Adipocyte (in vitro differentiated cells): ENCODE results near the gene ACR.

ENCODE experiments used
- DNase-seq: peaks from one replicate; pipeline ENCODE4 v3.0.0-alpha.2; 2015; ENCODE audit warnings: low read depth
- H3K27me3 ChIP-seq: replicated peaks from 2 replicates; pipeline ENCODE4 v1.7.0; 2013; ENCODE audit warnings: mild to moderate bottlenecking, low read length, moderate library complexity; ENCODE audit not compliant: control insufficient read depth, insufficient read depth
- H3K36me3 ChIP-seq: 2 replicates; pipeline ENCODE4 v1.7.0; 2013; ENCODE audit warnings: low read length, mild to moderate bottlenecking, moderate library complexity; ENCODE audit not compliant: control insufficient read depth, insufficient read depth, severe bottlenecking
- H3K4me1 ChIP-seq: 2 replicates; pipeline ENCODE4 v1.7.0; 2013; ENCODE audit warnings: mild to moderate bottlenecking, low read length, moderate library complexity; ENCODE audit not compliant: control insufficient read depth, insufficient read depth
- H3K4me3 ChIP-seq: 2 replicates; pipeline ENCODE4 v1.7.0; 2013; ENCODE audit warnings: mild to moderate bottlenecking, low read length, moderate library complexity
- H3K9ac ChIP-seq: 2 replicates; pipeline ENCODE4 v1.7.0; 2013; ENCODE audit warnings: mild to moderate bottlenecking, low read length, moderate library complexity
- H3K9me3 ChIP-seq: 2 replicates; pipeline ENCODE4 v1.7.0; 2013; ENCODE audit warnings: mild to moderate bottlenecking, low read length, moderate library complexity; ENCODE audit not compliant: control insufficient read depth

ACR gene

GRCh38 chr22:50737728-50738648 lies at the start of gene ACR:
Gene ACR, plus strand, starts transcription at chr22:50738204. Its CDS starts 32 bp downstream, at chr22:50738236.
- H3K9me3 ChIP-seq: no peaks in the 10 kb centered on the region
- no peak for DNase-seq
- H3K27me3 ChIP-seq: peaks cover 37% of the 10 kb centered on the region
- no peak within 1 kb of the TSS for H3K9ac ChIP-seq
- H3K36me3 ChIP-seq: no peaks in the 10 kb centered on the region
- peaks cover 8% of the 10 kb centered on the region for H3K4me1 ChIP-seq
- no peak within 1 kb of the TSS for H3K4me3 ChIP-seq

GRCh38 chr22:50688448-50688847 lies 49.6 kb upstream of the ACR start:
- Histone ChIP-seq H3K9ac (no peak overlapping the region), H3K36me3 (no peaks in the 10 kb centered on the region), H3K4me3 (no peak overlapping the region), H3K4me1 (peaks cover 2% of the 10 kb centered on the region), H3K27me3 (peaks cover 30% of the 10 kb centered on the region), H3K9me3 (peaks cover 9% of the 10 kb centered on the region)
- no peak for DNase-seq

- Histone ChIP-seq H3K4me3 (no peak overlapping the region), H3K4me1 (peaks cover 1% of the 10 kb centered on the region), H3K9me3 (peaks cover 9% of the 10 kb centered on the region), H3K27me3 (peaks cover 28% of the 10 kb centered on the region), H3K9ac (no peak overlapping the region), H3K36me3 (no peaks in the 10 kb centered on the region)
- DNase-seq: peak; percentile 60
These were observed 46.5 kb upstream of the ACR start for GRCh38 chr22:50691521-50691920.

- Histone ChIP-seq H3K9me3 (peaks cover 9% of the 10 kb centered on the region), H3K4me1 (peaks cover 11% of the 10 kb centered on the region), H3K4me3 (no peak overlapping the region), H3K27me3 (peaks cover 20% of the 10 kb centered on the region), H3K36me3 (no peaks in the 10 kb centered on the region), H3K9ac (no peak overlapping the region)
- DNase-seq: no peak
These were observed 44.5 kb upstream of the ACR start for GRCh38 chr22:50693462-50693861.

- DNase-seq: peak; percentile 34
- peaks cover 9% of the 10 kb centered on the region for H3K9me3 ChIP-seq
- no peaks in the 10 kb centered on the region for H3K36me3 ChIP-seq
These were observed 43.9 kb upstream of the ACR start for GRCh38 chr22:50694099-50694605.

GRCh38 chr22:50694766-50695420 lies 43.1 kb upstream of the ACR start:
- no peak overlapping the region for H3K9ac ChIP-seq
- H3K9me3 ChIP-seq: peaks cover 6% of the 10 kb centered on the region
- DNase-seq: no peak
- H3K4me3 ChIP-seq: no peak overlapping the region
- peaks cover 15% of the 10 kb centered on the region for H3K4me1 ChIP-seq
- H3K27me3 ChIP-seq: peaks cover 10% of the 10 kb centered on the region
- no peaks in the 10 kb centered on the region for H3K36me3 ChIP-seq

More at GRCh38 chr22:50694099-50694605, 43.9 kb upstream of the ACR start:
- Histone ChIP-seq H3K4me3 (no peak overlapping the region), H3K9ac (no peak overlapping the region), H3K4me1 (peaks cover 11% of the 10 kb centered on the region), H3K27me3 (peaks cover 15% of the 10 kb centered on the region)

GRCh38 chr22:50695421-50696250 lies 42.4 kb upstream of the ACR start:
- peaks cover 16% of the 10 kb centered on the region for H3K4me1 ChIP-seq
- H3K36me3 ChIP-seq: no peaks in the 10 kb centered on the region
- H3K9ac ChIP-seq: no peak overlapping the region
- H3K4me3 ChIP-seq: no peak overlapping the region
- H3K27me3 ChIP-seq: peaks cover 9% of the 10 kb centered on the region
- peaks cover 5% of the 10 kb centered on the region for H3K9me3 ChIP-seq
- DNase-seq: no peak

GRCh38 chr22:50696251-50696798 lies 41.7 kb upstream of the ACR start:
- no peak overlapping the region for H3K9ac ChIP-seq
- peaks cover 9% of the 10 kb centered on the region for H3K27me3 ChIP-seq
- H3K4me1 ChIP-seq: peaks cover 16% of the 10 kb centered on the region
- H3K9me3 ChIP-seq: peaks cover 5% of the 10 kb centered on the region
- no peak for DNase-seq
- no peaks in the 10 kb centered on the region for H3K36me3 ChIP-seq
- H3K4me3 ChIP-seq: no peak overlapping the region

GRCh38 chr22:50696799-50697561 lies 41.0 kb upstream of the ACR start:
- Histone ChIP-seq H3K27me3 (peaks cover 9% of the 10 kb centered on the region), H3K9me3 (peaks cover 1% of the 10 kb centered on the region), H3K9ac (no peak overlapping the region), H3K4me3 (peak overlapping the region; percentile 64), H3K36me3 (no peaks in the 10 kb centered on the region), H3K4me1 (peaks cover 16% of the 10 kb centered on the region)
- peak; percentile 72 for DNase-seq
